ENCODE measurements around the gene TGFB2. TPM values are rescaled to one million over a fixed set of nuclear protein-coding genes. Genes with fewer than 3 reads are reported as not detected.
A peak's percentile ranks its signal among the peaks of the same experiment; 100 is the strongest.

Gene TGFB2
- total RNA-seq, 1 donor from 2014 or later, result 34.4 TPM

DNA sequence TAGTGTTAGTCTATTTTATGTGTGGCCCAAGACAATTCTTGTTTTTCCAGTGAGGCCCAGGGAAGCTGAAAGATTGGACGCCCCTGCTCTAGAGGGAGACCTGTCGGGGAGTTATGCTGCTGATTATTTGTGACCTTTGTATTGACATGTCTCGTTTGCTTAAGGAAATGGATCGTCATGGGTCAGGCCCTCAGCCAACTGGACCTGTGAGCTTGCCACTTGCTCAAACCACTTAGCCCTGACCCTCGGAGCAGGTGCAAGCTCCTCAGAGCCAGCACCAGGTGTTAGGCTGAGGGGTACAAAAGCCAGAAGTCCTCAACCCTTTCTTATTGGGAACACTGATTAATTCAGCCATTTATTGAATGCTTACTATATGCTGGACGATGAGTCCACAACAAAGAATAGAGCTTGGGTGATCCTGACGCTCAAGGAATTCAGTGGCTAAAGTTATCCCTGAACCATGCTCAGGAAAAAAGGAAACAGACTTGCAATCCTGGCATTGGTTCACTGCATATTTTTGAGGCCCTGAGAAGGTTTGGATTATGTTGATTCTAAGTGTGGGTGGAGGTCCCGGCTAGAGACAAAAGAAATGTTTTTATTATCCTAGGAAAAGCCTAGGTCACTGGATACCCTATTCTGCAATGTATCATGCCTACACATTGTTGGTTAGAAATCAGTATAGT lies 19.0 kb downstream of the TGFB2 start:
- DNase-seq (ENCODE audit: low read depth), result no peak
- Histone ChIP-seq H3K27me3 (ENCODE audit: control insufficient read depth, insufficient read depth, low read length) (no peaks in the 10 kb centered on the region), H3K36me3 (ENCODE audit: control insufficient read depth, insufficient read depth, low read length) (no peaks in the 10 kb centered on the region), H3K4me3 (ENCODE audit: low read depth, low read length) (no peak overlapping the region)
- TF ChIP-seq, protein P1, sequence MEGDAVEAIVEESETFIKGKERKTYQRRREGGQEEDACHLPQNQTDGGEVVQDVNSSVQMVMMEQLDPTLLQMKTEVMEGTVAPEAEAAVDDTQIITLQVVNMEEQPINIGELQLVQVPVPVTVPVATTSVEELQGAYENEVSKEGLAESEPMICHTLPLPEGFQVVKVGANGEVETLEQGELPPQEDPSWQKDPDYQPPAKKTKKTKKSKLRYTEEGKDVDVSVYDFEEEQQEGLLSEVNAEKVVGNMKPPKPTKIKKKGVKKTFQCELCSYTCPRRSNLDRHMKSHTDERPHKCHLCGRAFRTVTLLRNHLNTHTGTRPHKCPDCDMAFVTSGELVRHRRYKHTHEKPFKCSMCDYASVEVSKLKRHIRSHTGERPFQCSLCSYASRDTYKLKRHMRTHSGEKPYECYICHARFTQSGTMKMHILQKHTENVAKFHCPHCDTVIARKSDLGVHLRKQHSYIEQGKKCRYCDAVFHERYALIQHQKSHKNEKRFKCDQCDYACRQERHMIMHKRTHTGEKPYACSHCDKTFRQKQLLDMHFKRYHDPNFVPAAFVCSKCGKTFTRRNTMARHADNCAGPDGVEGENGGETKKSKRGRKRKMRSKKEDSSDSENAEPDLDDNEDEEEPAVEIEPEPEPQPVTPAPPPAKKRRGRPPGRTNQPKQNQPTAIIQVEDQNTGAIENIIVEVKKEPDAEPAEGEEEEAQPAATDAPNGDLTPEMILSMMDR (IDR thresholded peaks at IDR 0.05; ENCODE audit: insufficient read depth, low read length, poor library complexity, severe bottlenecking), result no peak

DNA sequence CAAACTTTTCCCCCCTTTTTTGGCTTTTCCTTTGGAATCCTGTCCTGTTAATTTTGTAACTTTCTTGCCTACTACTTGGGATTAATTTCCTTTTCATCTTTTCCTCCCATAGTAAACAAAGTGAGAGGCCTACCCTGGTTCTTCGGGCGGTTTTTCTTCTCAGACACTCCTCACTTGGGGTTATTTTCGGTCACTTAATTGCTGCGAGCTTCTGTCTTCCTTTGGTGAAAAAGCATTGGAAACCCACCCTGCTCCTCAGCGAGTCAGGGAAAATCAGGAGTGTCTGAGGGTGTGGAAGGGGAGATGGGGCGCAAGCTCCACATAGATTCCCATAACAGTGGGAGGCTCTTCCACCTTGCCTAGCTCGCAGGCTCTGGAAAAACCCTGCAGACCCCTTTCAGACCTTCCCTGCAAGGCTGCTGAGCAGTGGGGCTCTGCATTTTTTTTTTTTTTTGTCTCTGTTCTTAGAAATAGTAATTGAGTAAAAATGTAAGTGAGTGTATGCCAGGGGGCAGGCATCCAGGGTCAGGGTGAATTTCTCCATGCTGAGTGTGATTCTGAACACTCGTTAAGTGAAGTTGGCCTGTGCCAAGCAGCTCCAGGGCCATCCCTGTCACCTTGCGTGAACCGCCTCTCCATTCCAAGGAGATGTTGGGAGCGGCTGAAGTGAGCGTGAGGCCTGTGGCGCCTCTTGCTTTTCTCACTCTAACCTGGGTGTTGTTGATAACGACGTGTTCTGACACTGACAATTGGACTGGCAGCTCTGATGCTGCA lies 20.3 kb downstream of the TGFB2 start:
- Histone ChIP-seq H3K4me3 (ENCODE audit: low read depth, low read length) (no peak overlapping the region), H3K27me3 (ENCODE audit: control insufficient read depth, insufficient read depth, low read length) (no peaks in the 10 kb centered on the region), H3K36me3 (ENCODE audit: control insufficient read depth, insufficient read depth, low read length) (no peaks in the 10 kb centered on the region)
- no peak for DNase-seq (ENCODE audit: low read depth)
- TF ChIP-seq, protein P1 (IDR thresholded peaks at IDR 0.05; ENCODE audit: insufficient read depth, low read length, poor library complexity, severe bottlenecking), result no peak

DNA sequence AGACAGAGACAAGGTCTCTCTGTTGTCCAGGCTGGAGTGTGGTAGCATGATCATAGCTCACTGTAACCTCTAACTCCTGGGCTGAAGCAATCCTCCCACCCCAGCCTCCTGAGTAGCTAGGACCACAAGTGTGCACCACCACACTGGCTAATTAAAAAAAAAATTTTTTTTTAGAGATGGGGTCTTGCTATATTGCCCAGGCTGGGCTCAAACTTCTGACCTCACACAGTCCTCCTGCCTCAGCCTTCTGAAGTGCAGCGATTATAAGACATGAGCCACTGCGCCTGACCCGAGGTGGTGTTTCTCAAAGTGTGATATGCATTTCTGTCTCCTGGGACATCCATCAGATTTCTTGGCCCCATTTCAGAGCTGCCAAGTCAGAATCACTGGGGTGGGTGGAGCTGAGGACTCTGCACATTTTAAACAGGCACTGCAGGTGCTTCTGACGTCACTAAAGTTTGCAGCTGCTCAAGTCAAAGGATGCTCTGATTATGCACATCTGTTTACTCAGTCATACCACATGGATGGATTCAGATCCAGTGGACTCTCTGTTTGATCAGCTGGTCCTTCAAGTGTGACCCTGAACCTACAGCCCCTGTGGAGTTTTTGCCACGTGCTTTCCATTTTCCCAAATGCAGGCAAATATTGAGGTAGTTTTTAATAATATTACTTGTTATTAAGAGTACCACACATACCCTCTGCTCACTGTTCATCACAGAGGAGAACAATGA lies 21.4 kb downstream of the TGFB2 start:
- no peak overlapping the region for H3K4me3 ChIP-seq (ENCODE audit: low read depth, low read length)
- H3K27me3 ChIP-seq (ENCODE audit: control insufficient read depth, insufficient read depth, low read length), result no peaks in the 10 kb centered on the region
- no peaks in the 10 kb centered on the region for H3K36me3 ChIP-seq (ENCODE audit: control insufficient read depth, insufficient read depth, low read length)
- TF ChIP-seq, protein P1 (IDR thresholded peaks at IDR 0.05; ENCODE audit: insufficient read depth, low read length, poor library complexity, severe bottlenecking), result no peak
- no peak for DNase-seq (ENCODE audit: low read depth)

DNA sequence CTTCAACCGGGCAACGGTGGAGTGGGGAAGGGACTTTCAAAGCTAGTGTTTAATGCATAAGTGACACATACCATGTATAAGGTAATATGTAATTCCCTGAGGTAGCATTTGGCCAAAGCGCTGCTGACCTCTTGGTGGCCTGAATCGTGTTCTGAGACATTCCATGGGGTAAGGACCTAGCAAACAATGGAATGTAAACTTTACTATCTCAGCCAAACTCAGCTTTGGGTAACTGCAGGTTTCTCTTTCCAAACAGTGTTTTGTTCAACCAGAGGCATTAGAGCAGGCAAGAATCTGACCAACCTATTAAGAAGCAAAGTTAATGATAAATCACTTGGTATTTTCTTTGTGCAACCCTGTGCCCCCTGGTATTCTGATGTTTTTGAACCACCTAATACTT lies 22.0 kb downstream of the TGFB2 start:
- peak; percentile 82 for DNase-seq (ENCODE audit: low read depth)
- Histone ChIP-seq H3K27me3 (ENCODE audit: control insufficient read depth, insufficient read depth, low read length) (no peaks in the 10 kb centered on the region), H3K36me3 (ENCODE audit: control insufficient read depth, insufficient read depth, low read length) (no peaks in the 10 kb centered on the region), H3K4me3 (ENCODE audit: low read depth, low read length) (no peak overlapping the region)
- TF ChIP-seq, protein P1 (IDR thresholded peaks at IDR 0.05; ENCODE audit: insufficient read depth, low read length, poor library complexity, severe bottlenecking), result no peak

DNA sequence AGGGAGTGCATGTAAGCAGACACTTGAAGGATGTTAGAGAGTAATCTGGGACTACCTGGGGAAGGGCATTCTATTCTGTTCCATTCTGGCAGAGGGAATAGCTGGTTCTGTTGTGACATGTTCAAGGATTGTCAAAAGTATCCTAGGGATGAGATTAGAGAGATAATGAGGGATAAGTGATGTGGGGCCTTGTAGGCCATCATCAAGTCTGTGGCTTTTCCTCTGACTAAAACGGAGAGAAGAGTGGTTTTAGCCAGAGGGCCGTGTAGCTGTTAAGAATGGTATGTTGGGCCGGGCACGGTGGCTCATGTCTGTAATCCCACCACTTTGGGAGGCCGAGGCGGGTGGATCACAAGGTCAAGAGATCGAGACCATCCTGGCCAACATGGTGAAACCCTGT lies 23.6 kb downstream of the TGFB2 start:
- TF ChIP-seq, protein P1 (IDR thresholded peaks at IDR 0.05; ENCODE audit: insufficient read depth, low read length, poor library complexity, severe bottlenecking), result no peak
- H3K36me3 ChIP-seq (ENCODE audit: control insufficient read depth, insufficient read depth, low read length), result no peaks in the 10 kb centered on the region
- no peak overlapping the region for H3K4me3 ChIP-seq (ENCODE audit: low read depth, low read length)
- no peaks in the 10 kb centered on the region for H3K27me3 ChIP-seq (ENCODE audit: control insufficient read depth, insufficient read depth, low read length)
- no peak for DNase-seq (ENCODE audit: low read depth)

Measured in kidney epithelial cell (primary cell).